ENCODE results near the gene PRR9. TPM values are rescaled to one million over a fixed set of nuclear protein-coding genes. Genes with fewer than 3 reads are reported as not detected.

PRR9 gene
- total RNA-seq, 1 experiment from 2014 or later = not detected

GRCh38 chr1:153259387-153259786, 42.0 kb downstream of the PRR9 start, which contains the start of gene LORICRIN:
TSS of gene LORICRIN (plus strand) at chr1:153259687. CDS start at chr1:153260950, 1,263 bp downstream.
- Histone ChIP-seq H3K79me2 (ENCODE audit: low read depth) (no peaks in the 10 kb centered on the region), H3K4me3 (no peak within 1 kb of the TSS), H3K36me3 (ENCODE audit: low read depth) (no peaks in the 10 kb centered on the region), H3K9me3 (ENCODE audit: insufficient read depth, low read depth) (no peaks in the 10 kb centered on the region), H3K27me3 (ENCODE audit: insufficient read depth, low read depth) (peaks cover 41% of the 10 kb centered on the region), H3K4me1 (replicated peaks; ENCODE audit: insufficient read depth) (no peaks in the 10 kb centered on the region), H3K4me2 (no peak within 1 kb of the TSS), H4K20me1 (ENCODE audit: insufficient read depth) (no peaks in the 10 kb centered on the region), H3F3A (ENCODE audit: insufficient read depth, low read depth) (no peaks in the 10 kb centered on the region), H3K27ac (no peak within 1 kb of the TSS), H2AFZ (no peak within 1 kb of the TSS), H3K9me2 (ENCODE audit: insufficient read depth) (no peaks in the 10 kb centered on the region)
- intact Hi-C loops (cut with micrococcal nuclease; ENCODE audit: unreplicated experiment) = no loop called here
- CTCF ChIA-PET = no interaction called here
- BruUV-seq (replicated peaks) = no TSS peak
- POLR2A ChIA-PET (ENCODE audit: unreplicated experiment) = no interaction called here
- DNase-seq = no peak
- no peak for TF ChIP-seq EZH2 (IDR thresholded peaks at IDR 0.05; ENCODE audit: low read depth)
- TF ChIP-seq, protein P1, sequence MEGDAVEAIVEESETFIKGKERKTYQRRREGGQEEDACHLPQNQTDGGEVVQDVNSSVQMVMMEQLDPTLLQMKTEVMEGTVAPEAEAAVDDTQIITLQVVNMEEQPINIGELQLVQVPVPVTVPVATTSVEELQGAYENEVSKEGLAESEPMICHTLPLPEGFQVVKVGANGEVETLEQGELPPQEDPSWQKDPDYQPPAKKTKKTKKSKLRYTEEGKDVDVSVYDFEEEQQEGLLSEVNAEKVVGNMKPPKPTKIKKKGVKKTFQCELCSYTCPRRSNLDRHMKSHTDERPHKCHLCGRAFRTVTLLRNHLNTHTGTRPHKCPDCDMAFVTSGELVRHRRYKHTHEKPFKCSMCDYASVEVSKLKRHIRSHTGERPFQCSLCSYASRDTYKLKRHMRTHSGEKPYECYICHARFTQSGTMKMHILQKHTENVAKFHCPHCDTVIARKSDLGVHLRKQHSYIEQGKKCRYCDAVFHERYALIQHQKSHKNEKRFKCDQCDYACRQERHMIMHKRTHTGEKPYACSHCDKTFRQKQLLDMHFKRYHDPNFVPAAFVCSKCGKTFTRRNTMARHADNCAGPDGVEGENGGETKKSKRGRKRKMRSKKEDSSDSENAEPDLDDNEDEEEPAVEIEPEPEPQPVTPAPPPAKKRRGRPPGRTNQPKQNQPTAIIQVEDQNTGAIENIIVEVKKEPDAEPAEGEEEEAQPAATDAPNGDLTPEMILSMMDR (conservative IDR thresholded peaks at IDR 0.05) = no peak

GRCh38 chr1:153260585-153261280, 43.3 kb downstream of the PRR9 start:
- no peak overlapping the region for H3K27ac ChIP-seq
- no peaks in the 10 kb centered on the region for H3K4me1 ChIP-seq (replicated peaks; ENCODE audit: insufficient read depth)
- TF ChIP-seq, protein P1 (conservative IDR thresholded peaks at IDR 0.05) = no peak
- no peak for TF ChIP-seq EZH2 (IDR thresholded peaks at IDR 0.05; ENCODE audit: low read depth)
- H3F3A ChIP-seq (ENCODE audit: insufficient read depth, low read depth) = no peaks in the 10 kb centered on the region
- no TSS peak for BruUV-seq (replicated peaks)
- no peaks in the 10 kb centered on the region for H3K9me3 ChIP-seq (ENCODE audit: insufficient read depth, low read depth)
- no peak overlapping the region for H3K4me2 ChIP-seq
- DNase-seq = no peak
- no peaks in the 10 kb centered on the region for H4K20me1 ChIP-seq (ENCODE audit: insufficient read depth)
- H3K27me3 ChIP-seq (ENCODE audit: insufficient read depth, low read depth) = peaks cover 41% of the 10 kb centered on the region
- no peaks in the 10 kb centered on the region for H3K79me2 ChIP-seq (ENCODE audit: low read depth)
- ChIA-PET POLR2A (ENCODE audit: unreplicated experiment) (no interaction called here), CTCF (no interaction called here)
- no peak overlapping the region for H3K4me3 ChIP-seq
- H2AFZ ChIP-seq = no peak overlapping the region
- H3K9me2 ChIP-seq (ENCODE audit: insufficient read depth) = no peaks in the 10 kb centered on the region
- H3K36me3 ChIP-seq (ENCODE audit: low read depth) = no peaks in the 10 kb centered on the region
- intact Hi-C loops (cut with micrococcal nuclease; ENCODE audit: unreplicated experiment) = no loop called here

DNA sequence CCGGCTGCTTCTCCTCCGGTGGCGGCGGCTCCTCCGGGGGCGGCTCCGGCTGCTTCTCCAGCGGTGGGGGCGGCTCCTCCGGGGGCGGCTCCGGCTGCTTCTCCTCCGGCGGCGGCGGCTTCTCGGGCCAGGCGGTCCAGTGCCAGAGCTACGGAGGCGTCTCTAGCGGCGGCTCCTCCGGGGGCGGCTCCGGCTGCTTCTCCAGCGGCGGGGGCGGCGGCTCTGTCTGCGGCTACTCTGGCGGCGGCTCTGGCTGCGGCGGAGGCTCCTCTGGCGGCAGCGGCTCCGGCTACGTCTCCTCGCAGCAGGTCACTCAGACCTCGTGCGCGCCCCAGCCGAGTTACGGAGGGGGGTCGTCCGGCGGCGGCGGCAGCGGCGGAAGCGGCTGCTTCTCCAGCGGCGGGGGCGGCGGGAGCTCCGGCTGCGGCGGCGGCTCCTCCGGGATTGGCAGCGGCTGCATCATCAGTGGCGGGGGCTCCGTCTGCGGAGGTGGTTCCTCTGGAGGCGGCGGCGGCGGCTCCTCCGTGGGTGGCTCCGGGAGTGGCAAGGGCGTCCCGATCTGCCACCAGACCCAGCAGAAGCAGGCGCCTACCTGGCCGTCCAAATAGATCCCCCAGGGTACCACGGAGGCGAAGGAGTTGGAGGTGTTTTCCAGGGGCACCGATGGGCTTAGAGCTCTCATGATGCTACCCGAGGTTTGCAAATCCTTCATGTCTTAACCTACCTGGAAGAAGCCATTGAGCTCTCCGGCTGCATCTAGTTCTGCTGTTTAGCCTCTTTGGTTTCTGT, 44.1 kb downstream of the PRR9 start:
- no peak for DNase-seq
- no peak overlapping the region for H2AFZ ChIP-seq

More for the DNA sequence above, 44.1 kb downstream of the PRR9 start:
- no peak overlapping the region for H3K4me3 ChIP-seq
- H3K9me3 ChIP-seq (ENCODE audit: insufficient read depth, low read depth) = no peaks in the 10 kb centered on the region
- H3K79me2 ChIP-seq (ENCODE audit: low read depth) = no peaks in the 10 kb centered on the region
- intact Hi-C loops (cut with micrococcal nuclease; ENCODE audit: unreplicated experiment) = no loop called here
- H3K4me2 ChIP-seq = no peak overlapping the region
- H3K27me3 ChIP-seq (ENCODE audit: insufficient read depth, low read depth) = peaks cover 41% of the 10 kb centered on the region
- BruUV-seq (replicated peaks) = no TSS peak
- TF ChIP-seq, protein P1 (conservative IDR thresholded peaks at IDR 0.05) = no peak
- no peak for TF ChIP-seq EZH2 (IDR thresholded peaks at IDR 0.05; ENCODE audit: low read depth)
- H3K36me3 ChIP-seq (ENCODE audit: low read depth) = no peaks in the 10 kb centered on the region
- POLR2A ChIA-PET (ENCODE audit: unreplicated experiment) = no interaction called here
- no peaks in the 10 kb centered on the region for H3K4me1 ChIP-seq (replicated peaks; ENCODE audit: insufficient read depth)
- CTCF ChIA-PET = no interaction called here
- no peak overlapping the region for H3K27ac ChIP-seq
- H3F3A ChIP-seq (ENCODE audit: insufficient read depth, low read depth) = no peaks in the 10 kb centered on the region
- H3K9me2 ChIP-seq (ENCODE audit: insufficient read depth) = no peaks in the 10 kb centered on the region
- H4K20me1 ChIP-seq (ENCODE audit: insufficient read depth) = no peaks in the 10 kb centered on the region

Data from PC-9 (cell line).